NB4 (cell line): ENCODE results near the gene LFNG.

Source experiments
- MAX ChIP-seq: IDR thresholded peaks from 2 replicates; pipeline ENCODE4 v1.6.1; 2011; ENCODE audit warnings: low read depth, low read length
- MYC ChIP-seq: IDR thresholded peaks from 2 replicates; pipeline ENCODE4 v1.6.1; 2011; ENCODE audit warnings: low read depth, low read length
- POLR2A ChIP-seq: IDR thresholded peaks from 2 replicates; pipeline ENCODE4 v1.6.1; 2011; ENCODE audit warnings: mild to moderate bottlenecking; ENCODE audit not compliant: insufficient read length; ENCODE audit errors: extremely low read depth
- TF ChIP-seq, protein P1 (sequence below): IDR thresholded peaks from one replicate; pipeline ENCODE4 v1.5.1; 2012; ENCODE audit warnings: low read depth, low read length

GRCh38 chr7:2566348-2566889 is 46.8 kb downstream of the LFNG start:
- TF ChIP-seq, protein P1, sequence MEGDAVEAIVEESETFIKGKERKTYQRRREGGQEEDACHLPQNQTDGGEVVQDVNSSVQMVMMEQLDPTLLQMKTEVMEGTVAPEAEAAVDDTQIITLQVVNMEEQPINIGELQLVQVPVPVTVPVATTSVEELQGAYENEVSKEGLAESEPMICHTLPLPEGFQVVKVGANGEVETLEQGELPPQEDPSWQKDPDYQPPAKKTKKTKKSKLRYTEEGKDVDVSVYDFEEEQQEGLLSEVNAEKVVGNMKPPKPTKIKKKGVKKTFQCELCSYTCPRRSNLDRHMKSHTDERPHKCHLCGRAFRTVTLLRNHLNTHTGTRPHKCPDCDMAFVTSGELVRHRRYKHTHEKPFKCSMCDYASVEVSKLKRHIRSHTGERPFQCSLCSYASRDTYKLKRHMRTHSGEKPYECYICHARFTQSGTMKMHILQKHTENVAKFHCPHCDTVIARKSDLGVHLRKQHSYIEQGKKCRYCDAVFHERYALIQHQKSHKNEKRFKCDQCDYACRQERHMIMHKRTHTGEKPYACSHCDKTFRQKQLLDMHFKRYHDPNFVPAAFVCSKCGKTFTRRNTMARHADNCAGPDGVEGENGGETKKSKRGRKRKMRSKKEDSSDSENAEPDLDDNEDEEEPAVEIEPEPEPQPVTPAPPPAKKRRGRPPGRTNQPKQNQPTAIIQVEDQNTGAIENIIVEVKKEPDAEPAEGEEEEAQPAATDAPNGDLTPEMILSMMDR, result no peak
- TF ChIP-seq POLR2A (no peak), MAX (no peak), MYC (no peak)
